ENCODE measurements around the gene PPP2R1A. TPM values are rescaled to one million over a fixed set of nuclear protein-coding genes. Genes with fewer than 3 reads are reported as not detected.
"Not testable (repeated sequence)": the region's sequence is repeated elsewhere in the genome, so short reads cannot be mapped to it uniquely, and the experiment has no call there.

Gene PPP2R1A
- total and polyA plus RNA-seq, 2 of the 13 experiments (the other 11 are each of a cell fraction or from before 2014, with no cell fraction given): 86.7 to 130 TPM

GRCh38 chr19:52258426-52258825 lies 68.6 kb downstream of the PPP2R1A start (continued):
- no peak for TF ChIP-seq ZNF318 (CRISPR knock-in tag; IDR thresholded peaks at IDR 0.05)
- no peak for TF ChIP-seq SMAD1 (CRISPR knock-in tag; IDR thresholded peaks at IDR 0.05; ENCODE audit: borderline replicate concordance, low read depth)
- TF ChIP-seq ZNF569 (CRISPR knock-in tag; IDR thresholded peaks at IDR 0.05; ENCODE audit: borderline replicate concordance): no peak
- no peak for TF ChIP-seq ESRRA (CRISPR knock-in tag; IDR thresholded peaks at IDR 0.05; ENCODE audit: low read depth)
- no peak for TF ChIP-seq ZNF746 (CRISPR knock-in tag; IDR thresholded peaks at IDR 0.05)
- TF ChIP-seq ZNF710 (CRISPR knock-in tag; IDR thresholded peaks at IDR 0.05; ENCODE audit: borderline replicate concordance): no peak
- no peak for TF ChIP-seq FOXP1 (IDR thresholded peaks at IDR 0.05)
- TF ChIP-seq FOXP1 (CRISPR knock-in tag; IDR thresholded peaks at IDR 0.05): no peak
- no peak for TF ChIP-seq CCDC6 (CRISPR knock-in tag; IDR thresholded peaks at IDR 0.05)

GRCh38 chr19:52265556-52265955 lies 75.7 kb downstream of the PPP2R1A start:
- CTCF ChIA-PET (ENCODE audit: low intra/inter-chr PET ratio, low total read pairs); in situ Hi-C loops (cut with HindIII; ENCODE audit: extremely low pct_ligation_motif_present, low pct_unique_long_range_greater_than_20kb); H3K9me3 ChIP-seq (ENCODE audit: low read length); H3K27ac ChIP-seq (ENCODE audit: extremely low read length, insufficient read depth, low read length); H3K4me3 ChIP-seq (replicated peaks in 1 of 3; ENCODE audit: insufficient read depth in 1 of 3, low read depth in 2 of 3, low read length in 3 of 3); H3K36me3 ChIP-seq (replicated peaks in 1 of 2; ENCODE audit: control insufficient read depth in 1 of 2, insufficient read depth in 2 of 2, low read length in 2 of 2); H3K9ac ChIP-seq (ENCODE audit: insufficient read depth, low read depth, low read length); H3K27me3 ChIP-seq (ENCODE audit: control insufficient read depth in 1 of 2, insufficient read depth in 2 of 2, low read length in 2 of 2); H4K20me1 ChIP-seq (ENCODE audit: insufficient read depth, low read length); intact Hi-C loops (cut with micrococcal nuclease; ENCODE audit: unreplicated experiment); BruUV-seq (replicated peaks); POLR2A ChIA-PET; H2AFZ ChIP-seq (ENCODE audit: low read length); DNase-seq (ENCODE audit: low spot score); FAIRE-seq; H3K4me2 ChIP-seq (ENCODE audit: low read depth, low read length); ATAC-seq; H3K4me1 ChIP-seq (ENCODE audit: insufficient read depth, low read length): not testable (repeated sequence)
- 84% methylated on average over 6 of the region's 6 CpGs for WGBS (ENCODE audit: low lambda C conversion rate)
- peaks cover 11% of the 10 kb centered on the region for H3K79me2 ChIP-seq (ENCODE audit: insufficient read depth, low read length)

Data from HepG2 (cell line).